KG1 (cell line): ENCODE measurements around the gene RTF2.
"Not testable (repeated sequence)": the region's sequence is repeated elsewhere in the genome, so short reads cannot be mapped to it uniquely, and the experiment has no call there.

Experiments
- DNase-seq: peaks from one replicate; lab custom pipeline; 2025; lab: John Stamatoyannopoulos, UW

The RTF2 gene

GRCh38 chr20:56552911-56553629 is 84.6 kb downstream of the RTF2 start:
- no peak for DNase-seq

DNA sequence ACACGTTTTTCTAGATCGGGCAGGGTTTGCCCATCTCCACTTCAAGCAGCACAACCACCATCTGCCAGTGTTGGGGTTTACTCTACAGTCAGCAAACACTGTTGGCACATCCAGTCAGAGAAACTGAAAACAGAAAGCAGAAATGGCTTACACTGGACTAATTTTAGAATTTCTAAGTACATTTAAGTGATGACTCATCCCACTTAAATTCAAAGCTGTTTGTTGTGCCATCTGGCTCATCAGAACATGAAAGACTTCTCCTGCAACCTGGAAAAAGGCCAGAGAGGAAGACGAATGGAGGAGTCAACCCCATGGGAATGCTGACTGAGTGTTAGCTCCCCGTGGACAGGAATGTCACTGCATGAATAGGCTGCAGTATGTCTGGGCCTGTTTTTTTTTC is 86.4 kb downstream of the RTF2 start:
- DNase-seq, result peak; percentile 36

DNA sequence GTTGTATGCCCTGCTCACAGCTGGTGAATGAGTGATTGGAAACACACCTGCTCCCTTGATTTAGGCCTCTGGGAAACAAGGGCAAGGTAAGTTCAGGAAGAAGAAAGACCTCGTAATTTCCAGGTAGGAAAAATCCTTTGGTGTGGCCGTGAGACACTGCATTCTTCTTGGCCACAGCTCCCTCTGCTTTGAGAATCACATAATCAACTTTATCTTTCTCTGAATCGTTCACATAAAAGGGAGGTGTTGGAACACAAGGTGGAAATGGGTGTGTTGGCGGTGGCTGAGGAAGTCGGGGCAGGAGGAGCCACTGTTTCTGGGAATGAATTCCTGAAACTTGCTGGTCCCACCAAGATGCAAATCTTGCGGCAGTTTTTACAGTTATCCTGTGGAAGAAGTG is 90.5 kb downstream of the RTF2 start:
- DNase-seq, result no peak

DNA sequence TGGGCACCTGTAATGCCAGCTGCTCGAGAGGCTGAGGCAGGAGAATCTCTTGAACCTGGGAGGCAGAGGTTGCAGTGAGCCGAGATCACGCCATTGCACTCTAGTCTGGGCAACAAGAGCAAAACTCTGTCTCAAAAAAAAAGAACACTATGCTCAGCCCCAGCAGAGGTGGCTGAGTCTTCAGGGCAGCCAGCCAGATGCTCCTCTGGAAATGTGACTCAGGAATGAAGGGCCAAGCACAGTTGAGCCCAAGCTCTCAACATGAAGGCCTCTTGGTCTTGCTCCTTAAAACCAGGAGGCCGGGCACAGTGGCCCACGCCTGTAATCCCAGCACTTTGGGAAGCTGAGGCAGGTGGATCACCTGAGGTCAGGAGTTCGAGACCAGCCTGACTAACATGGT is 96.1 kb downstream of the RTF2 start:
- DNase-seq, result not testable (repeated sequence)

GRCh38 chr20:56565511-56565910 is 97.1 kb downstream of the RTF2 start:
- no peak for DNase-seq

DNA sequence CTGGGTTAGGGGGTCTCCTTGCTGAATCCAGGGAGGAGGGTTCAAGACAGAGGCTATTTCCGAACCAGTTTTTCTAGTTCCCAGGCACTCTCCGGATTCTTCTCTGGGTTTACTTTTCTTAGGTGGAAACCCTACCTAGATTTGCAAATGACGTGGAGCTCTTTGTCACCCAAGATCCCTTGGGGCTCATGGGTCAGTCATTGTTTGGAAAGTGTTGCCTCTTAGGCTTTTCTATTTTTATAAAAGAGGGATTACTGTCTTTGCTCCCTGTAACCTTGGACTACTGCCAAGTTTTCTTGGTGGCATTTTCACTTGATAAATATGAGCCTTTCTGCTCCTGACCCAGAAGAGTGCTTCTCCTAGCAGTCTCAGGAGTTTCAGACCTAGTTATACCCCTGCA is 98.2 kb downstream of the RTF2 start:
- no peak for DNase-seq
